ENCODE data around the gene KLF5.

DNA sequence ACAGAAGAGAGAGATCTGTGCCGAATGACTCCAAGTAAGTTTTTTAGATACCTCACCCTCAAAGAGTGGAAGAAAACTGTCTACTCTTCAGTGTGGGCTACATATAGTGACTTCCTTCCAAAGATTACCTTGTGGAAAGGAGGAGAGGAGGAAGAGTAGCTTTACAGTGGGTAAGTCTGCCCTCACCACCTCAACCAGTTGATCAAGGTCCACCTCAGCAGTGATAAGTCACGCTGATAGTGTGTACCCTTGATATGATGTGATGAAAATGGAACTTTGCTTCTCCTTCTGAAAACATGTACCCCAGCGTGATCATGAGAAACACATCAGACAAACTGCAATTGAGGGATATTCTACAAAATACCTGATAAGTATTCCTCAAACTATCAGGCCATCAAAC, 20.6 kb downstream of the KLF5 start:
- TF ChIP-seq, protein P1, sequence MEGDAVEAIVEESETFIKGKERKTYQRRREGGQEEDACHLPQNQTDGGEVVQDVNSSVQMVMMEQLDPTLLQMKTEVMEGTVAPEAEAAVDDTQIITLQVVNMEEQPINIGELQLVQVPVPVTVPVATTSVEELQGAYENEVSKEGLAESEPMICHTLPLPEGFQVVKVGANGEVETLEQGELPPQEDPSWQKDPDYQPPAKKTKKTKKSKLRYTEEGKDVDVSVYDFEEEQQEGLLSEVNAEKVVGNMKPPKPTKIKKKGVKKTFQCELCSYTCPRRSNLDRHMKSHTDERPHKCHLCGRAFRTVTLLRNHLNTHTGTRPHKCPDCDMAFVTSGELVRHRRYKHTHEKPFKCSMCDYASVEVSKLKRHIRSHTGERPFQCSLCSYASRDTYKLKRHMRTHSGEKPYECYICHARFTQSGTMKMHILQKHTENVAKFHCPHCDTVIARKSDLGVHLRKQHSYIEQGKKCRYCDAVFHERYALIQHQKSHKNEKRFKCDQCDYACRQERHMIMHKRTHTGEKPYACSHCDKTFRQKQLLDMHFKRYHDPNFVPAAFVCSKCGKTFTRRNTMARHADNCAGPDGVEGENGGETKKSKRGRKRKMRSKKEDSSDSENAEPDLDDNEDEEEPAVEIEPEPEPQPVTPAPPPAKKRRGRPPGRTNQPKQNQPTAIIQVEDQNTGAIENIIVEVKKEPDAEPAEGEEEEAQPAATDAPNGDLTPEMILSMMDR (conservative IDR thresholded peaks at IDR 0.05; ENCODE audit: low read length): no peak
- no peak for TF ChIP-seq EZH2phosphoT487 (IDR thresholded peaks at IDR 0.05; ENCODE audit: borderline replicate concordance)

Data from Loucy (cell line).